HepG2 (cell line): Measurements from ENCODE around the gene C1orf159. TPM values are rescaled to one million over a fixed set of nuclear protein-coding genes. Genes with fewer than 3 reads are reported as not detected.

ENCODE experiments used
- ATAC-seq: fragments of 200-7000 bp; cut with Tn5 transposase; 3 replicates; pipeline ENCODE4 v1.9.1; 2020; ENCODE audit warnings: mild to moderate bottlenecking, moderate library complexity
- BruUV-seq: library from RNA; stranded (reverse); fragments of 400-500 nt; replicated peaks from 2 replicates; lab custom pipeline; 2021; lab: Mats Ljungman, UMichigan
- CTCF ChIA-PET: fragments of 300-600 bp; formaldehyde crosslinking; extraction: SDS; loops from one replicate; lab custom pipeline; 2021; ENCODE audit warnings: low total read pairs, inconsistent platforms, low intra/inter-chr PET ratio; lab: Yijun Ruan, JAX
- POLR2A ChIA-PET: fragments of 350-600 bp; sonication (Branson Sonifier 250); formaldehyde crosslinking; loops from one replicate; lab custom pipeline; 2020; ENCODE audit warnings: antibody characterized with exemption, inconsistent platforms; lab: Yijun Ruan, JAX
- DNase-seq: peaks from one replicate; pipeline ENCODE4 v3.0.0-alpha.2; 2015; ENCODE audit warnings: low spot score
- FAIRE-seq: peaks from 3 replicates; lab custom pipeline; 2011; peaks lifted over from hg19 to GRCh38; lab: Jason Lieb, UNC
- H2AFZ ChIP-seq: one replicate; pipeline ENCODE4 v1.6.1; 2011; ENCODE audit warnings: low read length, inconsistent platforms
- H3K27ac ChIP-seq: fragments of 300-600 bp; 3 replicates; pipeline ENCODE4 v1.8.0; 2011; ENCODE audit warnings: mixed run types, mild to moderate bottlenecking, mixed read lengths, low read length, inconsistent platforms; ENCODE audit not compliant: insufficient read depth; ENCODE audit errors: extremely low read length
- H3K27me3 ChIP-seq, 2 experiments: fragments of 200-600 bp in 1 of 2; 2 replicates in 1 of 2; 3 replicates in 1 of 2; pipeline versions ENCODE4 v1.6.0 to v1.8.0; 2011; ENCODE audit warnings: low read length in 2 of 2, mild to moderate bottlenecking in 2 of 2, moderate library complexity in 2 of 2, inconsistent platforms in 1 of 2; ENCODE audit not compliant: insufficient read depth in 2 of 2, control insufficient read depth in 1 of 2
- H3K36me3 ChIP-seq, 2 experiments: fragments of 200-600 bp in 1 of 2; replicated peaks in 1 of 2; 2 replicates in 1 of 2; 3 replicates in 1 of 2; pipeline versions ENCODE4 v1.5.1 to v1.8.0; 2011; ENCODE audit warnings: low read length in 2 of 2, inconsistent platforms in 1 of 2; ENCODE audit not compliant: insufficient read depth in 2 of 2, control insufficient read depth in 1 of 2
- H3K4me1 ChIP-seq: 2 replicates; pipeline ENCODE4 v1.5.1; 2012; ENCODE audit warnings: low read length, inconsistent platforms; ENCODE audit not compliant: insufficient read depth
- H3K4me2 ChIP-seq: 2 replicates; pipeline ENCODE4 v1.6.0; 2011; ENCODE audit warnings: low read depth, low read length, inconsistent platforms
- H3K4me3 ChIP-seq, 3 experiments: fragments of 200-600 bp in 1 of 3; sonication (generic), shearing (Covaris generic) in 1 of 3; replicated peaks in 1 of 3; 2 replicates each; pipeline ENCODE4 v1.5.1; 2011 to 2016; ENCODE audit warnings: low read length in 3 of 3, inconsistent platforms in 2 of 3, low read depth in 2 of 3, mild to moderate bottlenecking in 2 of 3, control low read depth in 1 of 3, mixed read lengths in 1 of 3; ENCODE audit not compliant: insufficient read depth in 1 of 3
- H3K79me2 ChIP-seq: one replicate; pipeline ENCODE4 v1.6.1; 2011; ENCODE audit warnings: low read length, inconsistent platforms; ENCODE audit not compliant: insufficient read depth
- H3K9ac ChIP-seq: 2 replicates; pipeline ENCODE4 v1.6.0; 2011; ENCODE audit warnings: mild to moderate bottlenecking, low read depth, low read length, inconsistent platforms; ENCODE audit not compliant: insufficient read depth
- H3K9me3 ChIP-seq: 2 replicates; pipeline ENCODE4 v1.5.1; 2012; ENCODE audit warnings: mild to moderate bottlenecking, low read length
- H4K20me1 ChIP-seq: 2 replicates; pipeline ENCODE4 v1.6.0; 2011; ENCODE audit warnings: inconsistent platforms, mild to moderate bottlenecking, low read length, moderate library complexity; ENCODE audit not compliant: insufficient read depth
- FIP1L1 ChIP-seq: fragments of 200-400 bp; formaldehyde crosslinking; IDR thresholded peaks from 2 replicates; pipeline ENCODE4 v1.6.1; 2018; ENCODE audit warnings: low read depth, mild to moderate bottlenecking, low read length, moderate library complexity, borderline replicate concordance; ENCODE audit not compliant: insufficient read depth
- RBFOX2 ChIP-seq: fragments of 200-400 bp; formaldehyde crosslinking; IDR thresholded peaks from 2 replicates; pipeline ENCODE4 v1.6.1; 2017; ENCODE audit warnings: low read depth, mild to moderate bottlenecking, low read length
- RNF2 ChIP-seq: fragments of 450-650 bp; conservative IDR thresholded peaks from 2 replicates; pipeline ENCODE4 v1.6.1; 2016; ENCODE audit warnings: low read depth
- ZNF253 ChIP-seq: sonication (generic); formaldehyde crosslinking; IDR thresholded peaks from 2 replicates; pipeline ENCODE4 v1.8.0; 2022; ENCODE audit warnings: mild to moderate bottlenecking, missing genetic modification reagents, borderline replicate concordance
- ZNF562 ChIP-seq: sonication (generic); formaldehyde crosslinking; IDR thresholded peaks from 2 replicates; pipeline ENCODE4 v1.8.0; 2022; ENCODE audit warnings: missing genetic modification reagents, borderline replicate concordance
- WGBS: methylation state at CpG from one replicate; pipeline ENCODE4 v1.1.6; 2017; ENCODE audit warnings: low lambda C conversion rate; 5-methylcytosine and 5-hydroxymethylcytosine counted together
- in situ Hi-C: cut with HindIII; loops from 2 replicates; pipeline ENCODE4 v1.10.0; 2017; ENCODE audit warnings: low pct_unique_long_range_greater_than_20kb; ENCODE audit not compliant: extremely low pct_ligation_motif_present
- intact Hi-C: fragments of 100-400 bp; cut with micrococcal nuclease; formaldehyde crosslinking; loops from one replicate; pipeline ENCODE4 v1.10.0; 2022; ENCODE audit not compliant: unreplicated experiment
- polyA plus RNA-seq, 8 experiments: library from polyadenylated mRNA; depleted of rRNA in 3 of 8; stranded (reverse) in 7 of 8; unstranded in 1 of 8; fragments of >200 nt; fragmentation: Illumina TruSeq in 4 of 8; extraction: Trizol in 4 of 8; gene quantifications; 2 replicates each; pipeline versions ENCODE4 v1.2.1 to v1.2.3, GENCODE V29; 2011 to 2016; ENCODE audit warnings: low read depth in 4 of 8, missing spikeins in 1 of 8, mixed read lengths in 1 of 8; ENCODE audit not compliant: insufficient read depth in 1 of 8
- total RNA-seq, 5 experiments: library from RNA; depleted of rRNA; stranded (reverse); fragments of >200 nt; fragmentation: Illumina TruSeq; extraction: Trizol; gene quantifications; 2 replicates each; pipeline ENCODE4 v1.2.3, GENCODE V29; 2016; ENCODE audit warnings: low read depth in 1 of 5

Gene C1orf159
- total and polyA plus RNA-seq, 2 of the 13 experiments (the other 11 are each of a cell fraction or from before 2014, with no cell fraction given) = 3.8 to 6.7 TPM

GRCh38 chr1:1054971-1055370, 60.9 kb downstream of the C1orf159 start:
- H3K27me3 ChIP-seq = no peaks in the 10 kb centered on the region
- no peak overlapping the region for H3K4me3 ChIP-seq
- no peak overlapping the region for H2AFZ ChIP-seq
- intact Hi-C loops (loop anchor here (5.0 kb wide), 1 partner anchor 43 kb away; the partner anchor contains the start of gene ISG15), in situ Hi-C loops (loop anchor here (5.0 kb wide), 1 partner anchor 33 kb away; the partner anchor contains the start of gene AGRN)
- FAIRE-seq (no peak), DNase-seq (no peak), ATAC-seq (no peak)
- TF ChIP-seq RBFOX2 (0 out of 2 replicates have a peak, but pooled peaks have one; percentile 18), ZNF562 (CRISPR knock-in tag) (no peak)
- no peaks in the 10 kb centered on the region for H3K9me3 ChIP-seq
- no peak overlapping the region for H3K9ac ChIP-seq
- no peak overlapping the region for H3K27ac ChIP-seq
- no TSS peak for BruUV-seq
- no peak overlapping the region for H3K4me2 ChIP-seq
- no peaks in the 10 kb centered on the region for H3K79me2 ChIP-seq
- peaks cover 13% of the 10 kb centered on the region for H3K4me1 ChIP-seq
- CTCF ChIA-PET = no interaction called here
- H4K20me1 ChIP-seq = no peaks in the 10 kb centered on the region
- POLR2A ChIA-PET = no interaction called here
- 91% methylated on average over 16 of the region's 23 CpGs for WGBS
- H3K36me3 ChIP-seq = peaks cover 33 to 35% of the 10 kb centered on the region in 2 experiments; a peak in 4 of 5 replicates

GRCh38 chr1:1054099-1054700, 61.7 kb downstream of the C1orf159 start:
- Histone ChIP-seq H3K36me3 (peaks cover 35 to 37% of the 10 kb centered on the region in 2 experiments; a peak in 4 of 5 replicates), H3K9me3 (no peaks in the 10 kb centered on the region), H3K27me3 (no peaks in the 10 kb centered on the region), H3K4me3 (no peak overlapping the region), H3K9ac (no peak overlapping the region), H3K27ac (no peak overlapping the region), H3K4me1 (peaks cover 10% of the 10 kb centered on the region), H2AFZ (no peak overlapping the region), H4K20me1 (no peaks in the 10 kb centered on the region), H3K79me2 (no peaks in the 10 kb centered on the region), H3K4me2 (no peak overlapping the region)
- FAIRE-seq = no peak
- BruUV-seq = no TSS peak
- in situ Hi-C loops = no loop called here
- ChIA-PET CTCF (no interaction called here), POLR2A (no interaction called here)
- DNase-seq = no peak
- intact Hi-C loops = no loop called here
- no peak for ATAC-seq
- TF ChIP-seq ZNF253 (no peak), RNF2 (no peak), FIP1L1 (no peak)
- WGBS = 96% methylated on average over 8 of the region's 18 CpGs
